Glomerular visceral epithelial cell (primary cell): ENCODE results near the gene USP17L5.
"Not testable (repeated sequence)": the region's sequence is repeated elsewhere in the genome, so short reads cannot be mapped to it uniquely, and the experiment has no call there.

ENCODE experiments used
- DNase-seq: peaks from one replicate; pipeline ENCODE4 v3.0.0-alpha.2; 2016; ENCODE audit errors: extremely low spot score

USP17L5 gene

DNA sequence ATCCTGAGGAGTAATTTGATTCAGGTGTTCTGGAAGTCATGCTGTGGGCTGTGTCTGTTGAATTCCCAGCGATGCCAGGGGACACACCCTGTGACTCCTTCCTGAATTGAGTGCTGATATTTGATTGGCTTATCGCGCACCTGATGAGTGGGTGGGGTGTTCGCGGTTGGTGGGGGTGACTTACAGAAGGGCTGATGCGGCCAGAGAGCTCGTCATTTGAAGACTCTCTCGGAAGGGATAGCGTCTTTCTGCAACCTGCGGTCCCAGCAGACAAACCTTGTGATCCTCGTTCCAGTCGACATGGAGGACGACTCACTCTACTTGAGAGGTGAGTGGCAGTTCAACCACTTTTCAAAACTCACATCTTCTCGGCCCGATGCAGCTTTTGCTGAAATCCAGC is at the start of gene USP17L5:
Gene USP17L5, plus strand, starts transcription at position 301 of the 400 bp plus-strand sequence. Its CDS starts 0 bp downstream, at position 301.
- DNase-seq = not testable (repeated sequence)

GRCh38 chr4:9324191-9324590 is 15.0 kb upstream of the USP17L5 start:
- not testable (repeated sequence) for DNase-seq

DNA sequence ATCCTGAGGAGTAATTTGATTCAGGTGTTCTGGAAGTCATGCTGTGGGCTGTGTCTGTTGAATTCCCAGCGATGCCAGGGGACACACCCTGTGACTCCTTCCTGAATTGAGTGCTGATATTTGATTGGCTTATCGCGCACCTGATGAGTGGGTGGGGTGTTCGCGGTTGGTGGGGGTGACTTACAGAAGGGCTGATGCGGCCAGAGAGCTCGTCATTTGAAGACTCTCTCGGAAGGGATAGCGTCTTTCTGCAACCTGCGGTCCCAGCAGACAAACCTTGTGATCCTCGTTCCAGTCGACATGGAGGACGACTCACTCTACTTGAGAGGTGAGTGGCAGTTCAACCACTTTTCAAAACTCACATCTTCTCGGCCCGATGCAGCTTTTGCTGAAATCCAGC is 14.3 kb upstream of the USP17L5 start, which contains the start of gene USP17L24:
Gene USP17L24, plus strand, starts transcription at position 301 of the 400 bp plus-strand sequence. Its CDS starts 0 bp downstream, at position 301.
- not testable (repeated sequence) for DNase-seq

- DNase-seq = not testable (repeated sequence)
Observed at GRCh38 chr4:9329611-9330010, 9.6 kb upstream of the USP17L5 start, which contains the start of gene USP17L25. Gene USP17L25, plus strand, starts transcription at chr4:9329911. Its CDS starts 0 bp downstream, at chr4:9329911.

- DNase-seq = not testable (repeated sequence)
Observed at GRCh38 chr4:9334358-9334757, 4.8 kb upstream of the USP17L5 start, which contains the start of gene USP17L26. Gene USP17L26, plus strand, starts transcription at chr4:9334658. Its CDS starts 0 bp downstream, at chr4:9334658.

- not testable (repeated sequence) for DNase-seq
Observed at GRCh38 chr4:9343848-9344247, 4.6 kb downstream of the USP17L5 start, which contains the start of gene USP17L27. Gene USP17L27, plus strand, starts transcription at chr4:9344148. Its CDS starts 0 bp downstream, at chr4:9344148.

- DNase-seq = not testable (repeated sequence)
Observed at GRCh38 chr4:9348593-9348992, 9.4 kb downstream of the USP17L5 start, which contains the start of gene USP17L28. Gene USP17L28, plus strand, starts transcription at chr4:9348893. Its CDS starts 0 bp downstream, at chr4:9348893.

DNA sequence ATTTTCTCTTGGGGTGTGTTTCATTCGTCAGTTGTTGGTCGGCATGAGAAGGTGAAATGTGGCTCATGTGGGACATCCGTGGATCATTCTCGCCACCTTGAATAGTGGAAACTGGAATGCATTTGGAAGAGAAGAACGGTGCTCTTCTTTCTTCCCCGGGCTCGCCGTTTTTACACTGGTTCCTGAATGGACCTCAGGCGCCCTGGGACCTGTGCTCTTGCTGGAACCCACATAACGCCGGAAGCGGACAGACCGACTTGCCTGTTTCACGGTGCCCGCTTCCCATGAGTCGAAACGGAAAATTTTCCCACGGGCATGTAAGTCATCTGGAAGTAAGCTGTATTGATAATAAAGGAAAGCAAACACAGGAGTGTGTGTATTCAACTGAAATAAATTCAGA is 11.7 kb downstream of the USP17L5 start:
- DNase-seq = not testable (repeated sequence)

DNA sequence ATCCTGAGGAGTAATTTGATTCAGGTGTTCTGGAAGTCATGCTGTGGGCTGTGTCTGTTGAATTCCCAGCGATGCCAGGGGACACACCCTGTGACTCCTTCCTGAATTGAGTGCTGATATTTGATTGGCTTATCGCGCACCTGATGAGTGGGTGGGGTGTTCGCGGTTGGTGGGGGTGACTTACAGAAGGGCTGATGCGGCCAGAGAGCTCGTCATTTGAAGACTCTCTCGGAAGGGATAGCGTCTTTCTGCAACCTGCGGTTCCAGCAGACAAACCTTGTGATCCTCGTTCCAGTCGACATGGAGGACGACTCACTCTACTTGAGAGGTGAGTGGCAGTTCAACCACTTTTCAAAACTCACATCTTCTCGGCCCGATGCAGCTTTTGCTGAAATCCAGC is 14.1 kb downstream of the USP17L5 start, which contains the start of gene USP17L29:
Gene USP17L29, plus strand, starts transcription at position 301 of the 400 bp plus-strand sequence. Its CDS starts 0 bp downstream, at position 301.
- DNase-seq = not testable (repeated sequence)

DNA sequence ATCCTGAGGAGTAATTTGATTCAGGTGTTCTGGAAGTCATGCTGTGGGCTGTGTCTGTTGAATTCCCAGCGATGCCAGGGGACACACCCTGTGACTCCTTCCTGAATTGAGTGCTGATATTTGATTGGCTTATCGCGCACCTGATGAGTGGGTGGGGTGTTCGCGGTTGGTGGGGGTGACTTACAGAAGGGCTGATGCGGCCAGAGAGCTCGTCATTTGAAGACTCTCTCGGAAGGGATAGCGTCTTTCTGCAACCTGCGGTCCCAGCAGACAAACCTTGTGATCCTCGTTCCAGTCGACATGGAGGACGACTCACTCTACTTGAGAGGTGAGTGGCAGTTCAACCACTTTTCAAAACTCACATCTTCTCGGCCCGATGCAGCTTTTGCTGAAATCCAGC is 23.6 kb downstream of the USP17L5 start, which contains the start of gene USP17L30:
Gene USP17L30, plus strand, starts transcription at position 301 of the 400 bp plus-strand sequence. Its CDS starts 0 bp downstream, at position 301.
- not testable (repeated sequence) for DNase-seq

DNA sequence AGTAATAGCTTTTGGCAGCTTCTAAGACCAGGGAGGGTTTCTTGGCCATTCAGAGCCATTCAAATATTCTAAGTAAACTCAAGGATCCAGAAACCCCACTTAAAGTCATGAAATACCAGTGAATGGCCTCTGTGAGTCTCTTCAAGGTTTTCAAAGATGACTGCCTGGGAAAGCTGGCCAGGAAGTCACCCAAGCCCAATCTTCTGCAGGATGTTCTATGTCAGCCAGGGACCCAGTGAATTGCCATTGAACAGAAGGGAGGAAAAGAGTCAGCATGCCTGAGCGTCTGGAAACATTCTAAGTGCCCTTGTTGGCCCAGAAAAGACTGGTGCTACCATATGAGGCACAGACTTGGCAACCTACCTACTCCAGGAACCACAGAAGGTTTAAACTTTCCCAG is 40.7 kb downstream of the USP17L5 start:
- not testable (repeated sequence) for DNase-seq

GRCh38 chr4:9381012-9381534 is 41.9 kb downstream of the USP17L5 start:
- DNase-seq = peak; percentile 3

DNA sequence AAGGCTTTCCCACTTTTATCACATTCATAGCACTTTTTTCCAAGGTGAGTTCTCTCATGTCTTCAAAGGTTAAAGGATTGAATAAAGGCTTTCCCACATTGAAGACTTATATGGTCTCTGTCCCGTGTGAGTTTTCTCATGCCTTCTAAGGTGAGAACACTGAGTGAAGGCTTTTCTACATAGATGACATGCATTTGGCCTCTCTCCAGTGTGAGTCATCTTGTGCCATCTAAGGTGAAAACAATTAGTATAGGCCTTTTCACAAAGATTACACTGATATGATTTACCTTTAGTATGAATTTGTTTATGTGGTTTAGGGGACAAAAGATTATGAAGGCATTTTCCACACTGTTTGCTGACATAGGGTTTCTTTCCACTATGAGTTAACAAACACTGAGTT is 44.9 kb downstream of the USP17L5 start:
- peak; percentile 0 for DNase-seq

GRCh38 chr4:9389001-9389400 is 49.8 kb downstream of the USP17L5 start:
- peak; percentile 17 for DNase-seq
